Right hindlimb (tissue), 1 donor: ENCODE data around the gene TLE5.

ENCODE experiments used
- DNase-seq: peaks from one replicate; pipeline ENCODE4 v3.0.0-alpha.2; 2018

Gene TLE5, protein sequence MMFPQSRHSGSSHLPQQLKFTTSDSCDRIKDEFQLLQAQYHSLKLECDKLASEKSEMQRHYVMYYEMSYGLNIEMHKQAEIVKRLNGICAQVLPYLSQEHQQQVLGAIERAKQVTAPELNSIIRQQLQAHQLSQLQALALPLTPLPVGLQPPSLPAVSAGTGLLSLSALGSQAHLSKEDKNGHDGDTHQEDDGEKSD

DNA sequence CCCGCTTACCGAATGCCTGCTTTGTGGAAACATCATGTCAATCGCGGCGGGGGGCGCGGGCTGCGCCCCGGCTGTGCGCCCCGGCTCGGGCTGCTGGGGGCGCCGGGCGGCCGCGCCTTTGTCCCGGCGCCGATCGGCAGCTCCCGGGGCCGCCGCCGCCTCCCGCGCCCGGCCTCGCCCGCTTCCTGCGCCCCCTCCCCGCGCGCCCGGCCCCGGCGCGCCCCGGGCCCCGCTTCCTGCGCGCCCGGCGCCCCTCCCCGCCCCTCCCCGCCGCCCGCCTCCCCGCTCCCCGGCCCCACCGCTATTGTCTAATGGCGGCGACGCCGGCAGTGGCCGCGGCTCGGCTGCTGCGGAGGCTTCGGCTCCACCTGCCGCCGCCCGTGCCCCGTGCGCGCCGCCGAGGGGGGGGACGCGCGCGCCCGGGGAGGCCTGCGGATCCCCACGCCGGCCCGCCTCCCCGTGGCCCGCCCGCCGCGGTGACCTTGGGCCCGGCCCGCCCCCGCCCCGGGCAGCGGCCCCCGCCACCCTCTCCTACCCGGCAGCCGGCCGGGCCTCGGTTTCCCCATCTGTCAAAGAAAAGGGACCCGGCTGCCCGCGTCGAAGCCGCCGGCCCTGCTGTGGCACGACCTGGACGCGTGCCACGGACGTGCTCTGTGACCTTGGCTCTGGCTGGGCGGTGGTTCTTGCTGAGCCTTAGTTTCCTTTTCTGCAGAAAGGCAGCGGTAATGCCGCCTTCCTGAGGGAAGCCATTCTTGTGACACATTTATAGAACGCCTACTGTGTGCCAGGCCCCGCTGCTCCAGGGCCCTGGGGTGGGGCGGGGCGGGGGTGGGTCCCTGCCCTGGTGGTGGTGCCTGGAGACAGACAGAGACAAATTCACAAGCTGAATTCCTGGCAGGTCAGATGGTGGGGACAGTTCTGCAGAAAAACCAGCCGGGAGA is at the start of gene TLE5:
TSS of gene TLE5 (minus strand) at position 331 of the 941 bp plus-strand sequence. CDS start at position 36, 295 bp downstream.
- DNase-seq = peak; percentile 73

DNA sequence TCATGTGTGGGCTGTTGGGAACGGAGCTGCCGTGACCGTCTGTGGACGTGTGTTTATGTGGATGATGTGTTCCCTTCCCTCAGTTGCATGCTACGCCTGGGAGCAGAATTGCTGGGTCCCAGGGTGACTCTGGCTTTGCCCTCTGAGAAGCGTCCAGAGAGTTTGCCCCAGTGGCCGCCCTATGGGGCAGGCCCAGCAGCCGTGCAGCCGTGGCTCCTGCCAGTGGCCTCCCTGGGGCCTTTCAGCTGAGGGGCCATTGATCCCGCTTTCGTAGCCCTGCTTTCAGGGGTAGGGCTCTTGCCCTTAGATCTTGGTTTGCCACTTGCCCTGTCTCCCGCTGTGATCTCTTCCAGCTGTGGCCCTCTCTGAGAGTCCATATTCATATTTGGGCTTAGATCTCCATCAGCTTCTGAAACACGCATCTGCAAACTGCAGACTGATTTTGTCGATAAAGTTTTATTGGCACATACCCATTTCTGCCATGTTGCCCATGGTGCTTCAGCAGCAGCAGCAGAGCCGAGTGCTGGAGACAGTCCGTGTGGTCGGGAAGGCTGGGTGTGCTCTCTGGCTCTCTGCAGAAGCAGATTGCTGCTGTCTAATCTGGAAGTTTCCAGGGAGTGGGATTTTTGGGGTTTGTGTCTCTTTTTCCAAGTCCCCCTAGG is 49.4 kb upstream of the TLE5 start:
- DNase-seq = no peak

DNA sequence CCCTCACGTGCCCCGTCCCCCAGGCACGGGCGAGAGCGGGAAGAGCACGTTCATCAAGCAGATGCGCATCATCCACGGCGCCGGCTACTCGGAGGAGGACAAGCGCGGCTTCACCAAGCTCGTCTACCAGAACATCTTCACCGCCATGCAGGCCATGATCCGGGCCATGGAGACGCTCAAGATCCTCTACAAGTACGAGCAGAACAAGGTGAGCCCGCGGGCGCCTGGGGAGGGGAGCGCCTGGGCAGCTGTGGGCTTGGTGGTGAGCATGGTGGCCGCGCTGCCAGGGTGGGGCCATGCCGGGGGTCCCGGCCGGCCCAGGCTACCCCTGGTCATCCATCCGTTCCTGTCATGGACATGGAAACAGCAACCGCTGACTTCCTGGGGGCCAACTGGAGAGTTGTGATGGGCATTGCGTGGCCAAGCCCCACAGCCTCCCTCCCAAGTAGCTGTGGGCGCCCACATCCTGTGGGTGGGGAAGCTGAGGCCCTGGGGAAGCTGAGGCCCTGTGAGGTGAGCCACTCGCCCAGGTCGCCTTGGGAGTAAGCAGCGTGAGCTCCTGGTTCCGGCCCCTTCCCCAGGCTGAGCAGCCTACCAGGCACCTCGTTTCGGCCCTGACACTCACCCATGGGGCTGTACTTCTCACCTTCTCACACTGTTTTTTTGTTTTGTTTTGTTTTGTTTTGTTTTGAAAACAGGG is 48.0 kb upstream of the TLE5 start:
- no peak for DNase-seq

DNA sequence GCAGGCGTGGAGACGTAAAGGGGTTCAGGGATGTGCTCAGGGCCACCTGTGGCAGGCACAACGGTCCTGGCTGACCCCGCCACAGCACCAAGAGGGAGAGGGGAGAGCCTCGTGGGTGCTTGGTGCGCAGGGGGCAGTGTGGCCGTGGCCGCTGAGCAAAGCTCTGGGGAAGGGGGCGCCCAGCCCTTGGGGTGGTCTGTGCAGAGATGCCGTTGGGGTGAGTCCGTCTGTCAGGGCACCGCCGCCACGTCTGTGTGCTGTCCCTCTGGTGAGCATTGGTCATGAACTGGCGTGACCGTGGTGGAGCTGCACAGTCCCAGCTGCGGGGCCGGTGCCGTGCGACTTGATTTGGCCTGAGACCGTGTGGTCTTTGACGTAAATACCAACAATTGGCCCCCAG is 47.2 kb upstream of the TLE5 start:
- DNase-seq = no peak

DNA sequence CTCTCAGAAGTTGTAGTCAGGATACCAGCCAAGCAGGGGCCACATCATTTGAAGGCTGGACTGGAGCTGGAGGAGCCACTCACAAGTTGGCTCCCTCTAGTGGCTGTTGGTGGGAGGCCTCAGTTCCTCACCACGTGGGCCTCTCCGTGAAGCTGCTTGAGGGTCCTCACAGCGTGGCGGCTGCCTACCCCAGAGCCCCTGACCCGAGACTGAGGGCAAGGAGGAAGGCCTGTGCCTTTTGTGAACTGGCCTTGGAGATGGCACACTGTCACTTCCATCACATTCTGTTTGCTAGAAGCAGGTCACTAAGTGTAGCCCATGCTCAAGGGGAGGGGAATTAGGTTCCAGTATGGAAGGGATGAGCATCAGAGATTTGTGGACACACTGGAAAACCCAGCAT is 46.5 kb upstream of the TLE5 start:
- no peak for DNase-seq

GRCh38 chr19:3107658-3108057 is 45.4 kb upstream of the TLE5 start:
- no peak for DNase-seq

- DNase-seq = no peak
Measured at GRCh38 chr19:3106509-3107141, 44.3 kb upstream of the TLE5 start.

DNA sequence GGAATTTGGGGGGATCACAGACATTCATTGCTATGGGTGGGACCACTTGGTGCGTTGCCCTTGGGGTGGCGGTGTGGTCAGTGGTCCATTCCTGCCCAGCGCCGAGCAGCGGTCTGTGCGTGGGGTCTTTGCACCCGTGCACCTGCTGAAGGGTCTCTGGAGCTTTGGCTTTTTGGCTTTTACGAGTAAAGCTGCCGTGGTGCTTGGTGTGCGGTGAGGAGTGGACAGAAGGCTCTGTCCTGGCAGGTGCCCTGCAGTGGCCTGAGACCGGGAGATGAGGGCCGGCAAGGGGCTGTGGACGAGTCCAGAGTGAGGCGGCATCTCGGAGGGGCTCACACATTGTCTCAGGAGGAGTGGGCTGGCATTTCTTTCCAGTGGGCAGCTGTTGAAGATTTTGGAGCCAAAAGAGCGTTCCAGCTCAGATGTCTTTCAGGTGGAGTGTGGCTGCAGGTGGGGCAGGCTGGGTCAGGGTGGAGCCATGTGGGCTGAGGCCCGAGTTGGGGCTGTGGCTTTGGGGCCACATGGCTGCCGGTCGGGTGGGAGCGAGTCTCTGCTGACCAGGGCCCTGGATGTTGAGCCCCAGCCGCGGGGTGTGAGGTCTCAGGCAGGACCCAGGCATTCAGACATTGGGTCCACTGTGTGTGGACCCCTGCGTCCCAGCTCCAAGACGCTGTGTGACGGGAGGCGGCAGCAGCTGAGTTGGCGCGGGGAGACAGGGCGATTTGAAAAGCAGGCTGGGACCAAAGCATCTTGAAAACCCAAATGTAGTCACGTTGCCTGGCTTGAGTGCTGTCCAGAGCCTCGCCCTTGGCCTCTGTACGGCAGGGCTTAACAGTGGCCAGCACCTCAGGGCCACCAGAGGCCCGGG is 43.6 kb upstream of the TLE5 start:
- no peak for DNase-seq

GRCh38 chr19:3104708-3104983 is 42.4 kb upstream of the TLE5 start:
- DNase-seq = no peak

DNA sequence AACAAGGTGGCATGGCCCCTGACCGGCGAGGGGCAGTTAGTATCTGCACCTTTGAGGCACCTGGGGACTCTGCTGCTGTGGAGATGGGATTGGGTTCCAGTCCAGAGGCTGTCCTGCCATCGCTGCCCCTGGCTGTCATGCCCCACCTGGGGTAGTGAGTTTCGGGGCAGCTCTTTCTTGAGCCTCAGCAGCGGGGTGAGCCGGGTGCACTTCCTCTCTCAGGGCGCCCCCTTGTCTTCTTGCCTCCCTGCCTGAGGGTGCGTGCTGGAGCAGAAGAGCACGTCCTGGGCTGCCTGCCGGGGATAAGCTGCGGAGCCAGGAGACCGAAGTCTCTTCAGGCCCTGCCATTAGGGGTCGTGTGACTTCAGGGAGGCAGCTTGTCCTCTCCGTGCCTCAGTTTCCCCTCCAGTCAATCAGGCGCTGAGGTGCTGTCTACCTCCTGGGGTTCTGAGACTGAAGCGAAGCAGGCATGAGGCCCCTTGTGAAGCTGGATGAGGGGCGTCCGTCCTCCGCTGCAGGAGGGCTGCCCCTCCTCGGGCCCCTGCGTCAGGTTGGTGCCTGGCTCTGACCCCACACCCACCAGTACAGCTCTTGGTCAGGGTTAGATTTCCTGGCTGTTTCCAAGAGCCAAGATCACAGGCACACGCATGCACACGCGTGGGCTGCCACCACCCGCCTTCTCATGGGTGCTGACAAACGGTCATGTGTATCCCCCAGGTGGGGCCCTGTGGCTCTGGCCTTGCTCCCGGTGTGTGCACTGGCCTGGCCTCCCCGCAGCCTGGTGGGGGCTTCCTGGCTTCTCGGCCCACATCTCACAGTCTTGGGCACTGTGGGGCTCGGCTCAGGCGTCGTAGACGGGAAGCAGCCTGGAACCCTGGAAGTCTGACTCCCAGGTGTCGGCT is 40.2 kb upstream of the TLE5 start:
- DNase-seq = no peak

DNA sequence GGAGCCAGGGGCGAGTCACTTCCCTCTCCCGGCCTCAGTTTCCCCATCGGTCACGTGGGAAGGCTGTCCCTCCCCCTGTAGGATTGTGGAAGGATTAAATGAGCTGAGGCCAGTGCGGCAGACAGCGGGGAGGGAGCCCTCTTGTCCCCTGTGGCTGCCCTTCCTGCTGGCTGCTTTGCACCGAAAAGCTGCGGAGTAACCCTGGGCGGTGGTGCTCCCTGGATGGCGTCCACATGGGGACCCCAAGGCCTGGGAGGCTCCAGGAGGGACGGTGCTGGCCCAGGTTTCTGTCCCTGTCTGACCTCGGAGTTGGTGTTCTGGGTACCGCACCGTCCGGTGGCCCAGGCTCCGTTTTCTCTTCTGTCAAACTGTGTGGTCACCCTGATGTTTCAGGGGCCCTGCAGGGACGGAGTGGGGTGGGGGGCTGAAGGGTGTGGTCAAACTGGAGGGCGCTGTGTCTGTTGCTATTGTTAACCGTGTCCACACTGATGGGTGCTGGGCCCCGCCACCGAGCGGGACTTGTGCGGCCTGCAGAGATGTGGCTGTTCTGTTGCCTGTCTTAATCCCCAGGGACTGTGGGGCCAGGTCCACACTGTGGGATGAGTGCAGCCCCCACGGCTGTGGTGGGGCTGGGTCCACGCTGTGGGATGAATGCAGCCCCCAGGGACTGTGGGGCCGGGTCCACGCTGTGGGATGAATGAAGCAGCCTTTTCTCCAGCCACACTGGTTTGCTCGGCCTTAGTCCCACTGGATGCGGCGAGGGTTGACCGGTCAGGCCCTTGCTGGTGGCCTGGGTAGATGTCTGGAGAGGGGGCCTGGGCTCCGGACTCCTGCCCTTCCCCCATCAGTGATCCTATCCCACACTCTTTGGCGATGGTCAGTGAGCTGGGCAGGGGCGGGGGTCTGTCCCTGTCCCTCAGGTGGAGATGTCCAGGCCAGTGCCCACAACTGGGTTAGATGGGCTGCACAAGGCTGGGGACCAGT is 38.7 kb upstream of the TLE5 start:
- no peak for DNase-seq

GRCh38 chr19:3100331-3100730 is 38.0 kb upstream of the TLE5 start:
- no peak for DNase-seq

- no peak for DNase-seq
Measured at GRCh38 chr19:3099347-3100145, 37.3 kb upstream of the TLE5 start.

GRCh38 chr19:3098515-3099346 is 36.4 kb upstream of the TLE5 start:
- no peak for DNase-seq

DNA sequence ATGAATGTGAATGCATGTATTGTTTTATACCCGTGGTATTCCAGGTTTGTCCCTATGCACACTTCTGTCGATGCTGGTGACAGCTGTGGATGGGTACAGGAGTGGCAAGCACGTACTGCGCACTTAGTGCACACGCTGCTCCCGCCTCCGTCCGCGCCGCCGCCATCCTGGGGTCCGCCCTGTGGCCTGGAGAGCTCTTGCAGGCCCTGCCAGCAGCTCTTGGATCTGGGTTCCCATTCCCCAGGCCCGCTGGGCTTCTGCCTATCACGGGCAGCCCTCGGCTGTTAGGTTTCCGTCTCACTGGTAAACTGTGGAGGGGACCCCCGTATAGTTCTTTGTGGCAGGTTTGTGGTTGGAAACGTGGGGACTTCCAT is 35.8 kb upstream of the TLE5 start:
- no peak for DNase-seq

DNA sequence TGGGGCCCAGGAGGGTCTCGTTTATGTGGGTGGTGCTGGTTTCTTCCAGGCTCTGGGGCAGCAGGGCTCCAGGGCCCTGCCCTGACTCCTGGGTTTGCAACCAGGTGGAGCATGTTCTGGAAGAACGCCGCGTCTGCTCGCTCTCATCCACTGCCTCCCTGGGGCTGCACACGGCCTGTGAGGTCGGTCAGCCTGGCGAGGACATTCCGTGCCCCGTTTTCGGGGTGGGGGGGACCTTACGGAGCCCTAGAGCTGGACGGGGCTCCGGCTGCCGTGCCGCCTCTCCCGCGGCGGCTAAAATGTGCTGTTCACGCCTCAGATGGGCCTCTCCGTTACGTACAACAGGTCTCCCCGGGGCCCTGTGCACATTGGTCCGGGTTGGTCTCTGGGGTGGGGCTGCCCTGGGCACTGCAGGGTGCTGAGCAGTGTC is 35.2 kb upstream of the TLE5 start:
- no peak for DNase-seq

GRCh38 chr19:3096902-3097326 is 34.6 kb upstream of the TLE5 start:
- no peak for DNase-seq
